HepG2 (cell line): ENCODE results near the gene AKT3. TPM values are rescaled to one million over a fixed set of nuclear protein-coding genes. Genes with fewer than 3 reads are reported as not detected.

Source experiments
- ATAC-seq: fragments of 200-7000 bp; cut with Tn5 transposase; 3 replicates; pipeline ENCODE4 v1.9.1; 2020; ENCODE audit warnings: mild to moderate bottlenecking, moderate library complexity
- BruUV-seq: library from RNA; stranded (reverse); fragments of 400-500 nt; replicated peaks from 2 replicates; lab custom pipeline; 2021; lab: Mats Ljungman, UMichigan
- CTCF ChIA-PET: fragments of 300-600 bp; formaldehyde crosslinking; extraction: SDS; loops from one replicate; lab custom pipeline; 2021; ENCODE audit warnings: low total read pairs, inconsistent platforms, low intra/inter-chr PET ratio; lab: Yijun Ruan, JAX
- POLR2A ChIA-PET: fragments of 350-600 bp; sonication (Branson Sonifier 250); formaldehyde crosslinking; loops from one replicate; lab custom pipeline; 2020; ENCODE audit warnings: antibody characterized with exemption, inconsistent platforms; lab: Yijun Ruan, JAX
- DNase-seq: peaks from one replicate; pipeline ENCODE4 v3.0.0-alpha.2; 2015; ENCODE audit warnings: low spot score
- FAIRE-seq: peaks from 3 replicates; lab custom pipeline; 2011; peaks lifted over from hg19 to GRCh38; lab: Jason Lieb, UNC
- H2AFZ ChIP-seq: one replicate; pipeline ENCODE4 v1.6.1; 2011; ENCODE audit warnings: low read length, inconsistent platforms
- H3K27ac ChIP-seq: fragments of 300-600 bp; 3 replicates; pipeline ENCODE4 v1.8.0; 2011; ENCODE audit warnings: mixed run types, mild to moderate bottlenecking, mixed read lengths, low read length, inconsistent platforms; ENCODE audit not compliant: insufficient read depth; ENCODE audit errors: extremely low read length
- H3K27me3 ChIP-seq, 2 experiments: fragments of 200-600 bp in 1 of 2; 2 replicates in 1 of 2; 3 replicates in 1 of 2; pipeline versions ENCODE4 v1.6.0 to v1.8.0; 2011; ENCODE audit warnings: low read length in 2 of 2, mild to moderate bottlenecking in 2 of 2, moderate library complexity in 2 of 2, inconsistent platforms in 1 of 2; ENCODE audit not compliant: insufficient read depth in 2 of 2, control insufficient read depth in 1 of 2
- H3K36me3 ChIP-seq, 2 experiments: fragments of 200-600 bp in 1 of 2; replicated peaks in 1 of 2; 2 replicates in 1 of 2; 3 replicates in 1 of 2; pipeline versions ENCODE4 v1.5.1 to v1.8.0; 2011; ENCODE audit warnings: low read length in 2 of 2, inconsistent platforms in 1 of 2; ENCODE audit not compliant: insufficient read depth in 2 of 2, control insufficient read depth in 1 of 2
- H3K4me1 ChIP-seq: 2 replicates; pipeline ENCODE4 v1.5.1; 2012; ENCODE audit warnings: low read length, inconsistent platforms; ENCODE audit not compliant: insufficient read depth
- H3K4me2 ChIP-seq: 2 replicates; pipeline ENCODE4 v1.6.0; 2011; ENCODE audit warnings: low read depth, low read length, inconsistent platforms
- H3K4me3 ChIP-seq, 3 experiments: fragments of 200-600 bp in 1 of 3; sonication (generic), shearing (Covaris generic) in 1 of 3; replicated peaks in 1 of 3; 2 replicates each; pipeline ENCODE4 v1.5.1; 2011 to 2016; ENCODE audit warnings: low read length in 3 of 3, inconsistent platforms in 2 of 3, low read depth in 2 of 3, mild to moderate bottlenecking in 2 of 3, control low read depth in 1 of 3, mixed read lengths in 1 of 3; ENCODE audit not compliant: insufficient read depth in 1 of 3
- H3K79me2 ChIP-seq: one replicate; pipeline ENCODE4 v1.6.1; 2011; ENCODE audit warnings: low read length, inconsistent platforms; ENCODE audit not compliant: insufficient read depth
- H3K9ac ChIP-seq: 2 replicates; pipeline ENCODE4 v1.6.0; 2011; ENCODE audit warnings: mild to moderate bottlenecking, low read depth, low read length, inconsistent platforms; ENCODE audit not compliant: insufficient read depth
- H3K9me3 ChIP-seq: 2 replicates; pipeline ENCODE4 v1.5.1; 2012; ENCODE audit warnings: mild to moderate bottlenecking, low read length
- H4K20me1 ChIP-seq: 2 replicates; pipeline ENCODE4 v1.6.0; 2011; ENCODE audit warnings: inconsistent platforms, mild to moderate bottlenecking, low read length, moderate library complexity; ENCODE audit not compliant: insufficient read depth
- CENPT ChIP-seq: sonication (generic); formaldehyde crosslinking; IDR thresholded peaks from 2 replicates; pipeline ENCODE4 v1.8.0; 2022; ENCODE audit warnings: low read depth, mild to moderate bottlenecking, moderate library complexity, missing genetic modification reagents
- GFI1 ChIP-seq: sonication (generic); formaldehyde crosslinking; IDR thresholded peaks from 2 replicates; pipeline ENCODE4 v1.5.0; 2020; ENCODE audit warnings: missing genetic modification reagents, mild to moderate bottlenecking, borderline replicate concordance
- GTF3A ChIP-seq: sonication (generic); formaldehyde crosslinking; conservative IDR thresholded peaks from 2 replicates; pipeline ENCODE4 v1.4.0; 2020; ENCODE audit warnings: mild to moderate bottlenecking, missing genetic modification reagents
- IRF1 ChIP-seq: sonication (generic); formaldehyde crosslinking; IDR thresholded peaks from 2 replicates; pipeline ENCODE4 v1.4.0; 2020; ENCODE audit warnings: low read depth, mild to moderate bottlenecking, missing genetic modification reagents
- KAT7 ChIP-seq: IDR thresholded peaks from 2 replicates; pipeline ENCODE4 v1.6.1; 2018; ENCODE audit warnings: borderline replicate concordance, missing compliant biosample characterization
- NR2F2 ChIP-seq: IDR thresholded peaks from 2 replicates; pipeline ENCODE4 v1.6.1; 2012; ENCODE audit warnings: low read depth, inconsistent platforms, borderline replicate concordance
- NR3C1 ChIP-seq: sonication (generic); formaldehyde crosslinking; IDR thresholded peaks from 2 replicates; pipeline ENCODE4 v1.4.0; 2020; ENCODE audit warnings: missing genetic modification reagents
- TAF1 ChIP-seq: sonication (generic); formaldehyde crosslinking; IDR thresholded peaks from 2 replicates; pipeline ENCODE4 v1.4.0; 2020; ENCODE audit warnings: missing genetic modification reagents
- ZFP36L2 ChIP-seq: sonication (generic); formaldehyde crosslinking; IDR thresholded peaks from 2 replicates; pipeline ENCODE4 v1.4.0; 2020; ENCODE audit warnings: missing genetic modification reagents
- WGBS: methylation state at CpG from one replicate; pipeline ENCODE4 v1.1.6; 2017; ENCODE audit warnings: low lambda C conversion rate; 5-methylcytosine and 5-hydroxymethylcytosine counted together
- in situ Hi-C: cut with HindIII; loops from 2 replicates; pipeline ENCODE4 v1.10.0; 2017; ENCODE audit warnings: low pct_unique_long_range_greater_than_20kb; ENCODE audit not compliant: extremely low pct_ligation_motif_present
- intact Hi-C: fragments of 100-400 bp; cut with micrococcal nuclease; formaldehyde crosslinking; loops from one replicate; pipeline ENCODE4 v1.10.0; 2022; ENCODE audit not compliant: unreplicated experiment
- polyA plus RNA-seq, 8 experiments: library from polyadenylated mRNA; depleted of rRNA in 3 of 8; stranded (reverse) in 7 of 8; unstranded in 1 of 8; fragments of >200 nt; fragmentation: Illumina TruSeq in 4 of 8; extraction: Trizol in 4 of 8; gene quantifications; 2 replicates each; pipeline versions ENCODE4 v1.2.1 to v1.2.3, GENCODE V29; 2011 to 2016; ENCODE audit warnings: low read depth in 4 of 8, missing spikeins in 1 of 8, mixed read lengths in 1 of 8; ENCODE audit not compliant: insufficient read depth in 1 of 8
- total RNA-seq, 5 experiments: library from RNA; depleted of rRNA; stranded (reverse); fragments of >200 nt; fragmentation: Illumina TruSeq; extraction: Trizol; gene quantifications; 2 replicates each; pipeline ENCODE4 v1.2.3, GENCODE V29; 2016; ENCODE audit warnings: low read depth in 1 of 5
- TF ChIP-seq, protein P1 (sequence below): sonication (generic); formaldehyde crosslinking; IDR thresholded peaks from 2 replicates; pipeline ENCODE4 v1.5.0; 2020; ENCODE audit warnings: mild to moderate bottlenecking, missing genetic modification reagents, borderline replicate concordance

Gene AKT3
- total and polyA plus RNA-seq, 2 of the 13 experiments (the other 11 are each of a cell fraction or from before 2014, with no cell fraction given): 0.07 TPM

DNA sequence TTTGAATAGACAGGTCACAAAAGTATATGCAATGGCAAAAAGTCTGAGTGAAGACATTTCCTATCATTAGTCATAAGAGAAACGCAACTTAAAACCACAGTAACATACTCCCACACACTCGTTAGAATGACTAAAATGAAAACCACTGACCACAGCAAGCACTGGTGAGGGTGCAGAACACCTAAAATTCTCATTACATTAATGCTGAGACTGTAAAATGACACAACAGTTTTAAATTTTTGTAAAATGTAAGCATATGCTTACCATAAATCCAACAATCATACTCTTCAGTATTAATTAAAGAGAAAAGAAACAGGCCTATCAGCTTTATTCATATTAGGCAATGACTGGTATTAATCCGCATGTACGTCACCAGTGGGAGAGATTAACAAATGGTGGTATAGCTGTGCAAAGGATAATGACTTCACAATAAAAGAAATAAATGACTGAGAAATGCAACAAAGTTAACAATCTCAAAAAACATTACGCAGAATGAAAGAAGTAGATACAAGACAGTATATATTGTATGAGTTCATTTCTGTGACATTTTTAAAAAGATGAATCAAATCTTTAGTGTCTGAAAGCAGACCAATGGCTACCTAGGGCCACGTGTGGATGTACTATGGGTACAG is 253.5 kb downstream of the AKT3 start:
- in situ Hi-C loops: no loop called here
- H3K4me2 ChIP-seq: no peak overlapping the region
- DNase-seq (no peak), FAIRE-seq (no peak), ATAC-seq (no peak)
- intact Hi-C loops: no loop called here
- no peak overlapping the region for H3K9ac ChIP-seq
- TF ChIP-seq NR2F2: no peak
- no peak for TF ChIP-seq KAT7 (CRISPR knock-in tag)
- TF ChIP-seq GTF3A: no peak
- no peak for TF ChIP-seq GFI1 (CRISPR knock-in tag)
- no peak for TF ChIP-seq IRF1 (CRISPR knock-in tag)
- no peak for TF ChIP-seq NR3C1 (CRISPR knock-in tag)
- TF ChIP-seq ZFP36L2 (CRISPR knock-in tag): no peak
- no peak for TF ChIP-seq TAF1 (CRISPR knock-in tag)
- TF ChIP-seq, protein P1, sequence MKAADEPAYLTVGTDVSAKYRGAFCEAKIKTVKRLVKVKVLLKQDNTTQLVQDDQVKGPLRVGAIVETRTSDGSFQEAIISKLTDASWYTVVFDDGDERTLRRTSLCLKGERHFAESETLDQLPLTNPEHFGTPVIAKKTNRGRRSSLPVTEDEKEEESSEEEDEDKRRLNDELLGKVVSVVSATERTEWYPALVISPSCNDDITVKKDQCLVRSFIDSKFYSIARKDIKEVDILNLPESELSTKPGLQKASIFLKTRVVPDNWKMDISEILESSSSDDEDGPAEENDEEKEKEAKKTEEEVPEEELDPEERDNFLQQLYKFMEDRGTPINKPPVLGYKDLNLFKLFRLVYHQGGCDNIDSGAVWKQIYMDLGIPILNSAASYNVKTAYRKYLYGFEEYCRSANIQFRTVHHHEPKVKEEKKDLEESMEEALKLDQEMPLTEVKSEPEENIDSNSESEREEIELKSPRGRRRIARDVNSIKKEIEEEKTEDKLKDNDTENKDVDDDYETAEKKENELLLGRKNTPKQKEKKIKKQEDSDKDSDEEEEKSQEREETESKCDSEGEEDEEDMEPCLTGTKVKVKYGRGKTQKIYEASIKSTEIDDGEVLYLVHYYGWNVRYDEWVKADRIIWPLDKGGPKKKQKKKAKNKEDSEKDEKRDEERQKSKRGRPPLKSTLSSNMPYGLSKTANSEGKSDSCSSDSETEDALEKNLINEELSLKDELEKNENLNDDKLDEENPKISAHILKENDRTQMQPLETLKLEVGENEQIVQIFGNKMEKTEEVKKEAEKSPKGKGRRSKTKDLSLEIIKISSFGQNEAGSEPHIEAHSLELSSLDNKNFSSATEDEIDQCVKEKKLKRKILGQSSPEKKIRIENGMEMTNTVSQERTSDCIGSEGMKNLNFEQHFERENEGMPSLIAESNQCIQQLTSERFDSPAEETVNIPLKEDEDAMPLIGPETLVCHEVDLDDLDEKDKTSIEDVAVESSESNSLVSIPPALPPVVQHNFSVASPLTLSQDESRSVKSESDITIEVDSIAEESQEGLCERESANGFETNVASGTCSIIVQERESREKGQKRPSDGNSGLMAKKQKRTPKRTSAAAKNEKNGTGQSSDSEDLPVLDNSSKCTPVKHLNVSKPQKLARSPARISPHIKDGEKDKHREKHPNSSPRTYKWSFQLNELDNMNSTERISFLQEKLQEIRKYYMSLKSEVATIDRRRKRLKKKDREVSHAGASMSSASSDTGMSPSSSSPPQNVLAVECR: no peak
- no peak for TF ChIP-seq CENPT
- CTCF ChIA-PET: no interaction called here
- H2AFZ ChIP-seq: no peak overlapping the region
- POLR2A ChIA-PET: no interaction called here
- H3K79me2 ChIP-seq: no peaks in the 10 kb centered on the region
- no TSS peak for BruUV-seq
- WGBS: 36% methylated on average over 6 of the region's 6 CpGs
- no peak overlapping the region for H3K27ac ChIP-seq
- 0 out of 2 replicates have a peak, but pooled peaks cover 4% of the 10 kb centered on the region for H3K9me3 ChIP-seq
- no peaks in the 10 kb centered on the region for H3K4me1 ChIP-seq
- no peaks in the 10 kb centered on the region for H3K36me3 ChIP-seq
- no peak overlapping the region for H3K4me3 ChIP-seq
- no peaks in the 10 kb centered on the region for H4K20me1 ChIP-seq
- no peaks in the 10 kb centered on the region for H3K27me3 ChIP-seq
